ENCODE measurements around the gene ALKBH5.

- TF ChIP-seq EZH2 (IDR thresholded peaks at IDR 0.05; ENCODE audit: low read length, missing control alignments) (no peak), CTCF (conservative IDR thresholded peaks at IDR 0.05 in 1 of 2, IDR thresholded peaks at IDR 0.05 in 1 of 2; ENCODE audit: low read depth in 1 of 2, low read length in 2 of 2) (no peak)
Observed at GRCh38 chr17:18139092-18139491, 44.5 kb upstream of the ALKBH5 start.
